ENCODE measurements around the gene CCDC124. TPM values are rescaled to one million over a fixed set of nuclear protein-coding genes. Genes with fewer than 3 reads are reported as not detected.
A peak's percentile ranks its signal among the peaks of the same experiment; 100 is the strongest.

Gene CCDC124
- total RNA-seq, 1 donor from 2014 or later = 84.4 TPM

- intact Hi-C loops (cut with DNase I) = no loop called here
- DNase-seq (no peak), ATAC-seq (ENCODE audit: poor library complexity) (no peak)
Measured at GRCh38 chr19:17929056-17929455, 3.8 kb upstream of the CCDC124 start.

GRCh38 chr19:17931532-17932191 lies 1.2 kb upstream of the CCDC124 start:
- intact Hi-C loops (cut with DNase I) = no loop called here
- ATAC-seq (ENCODE audit: poor library complexity) = no peak
- no peak for DNase-seq

GRCh38 chr19:17933414-17934129 lies 757 bp downstream of the CCDC124 start:
- intact Hi-C loops (cut with DNase I) = no loop called here
- no peak for ATAC-seq (ENCODE audit: poor library complexity)
- DNase-seq = no peak

GRCh38 chr19:17936379-17936778 lies 3.6 kb downstream of the CCDC124 start:
- DNase-seq (no peak), ATAC-seq (ENCODE audit: poor library complexity) (no peak)
- intact Hi-C loops (cut with DNase I) = loop anchor here (5.0 kb wide), 1 partner anchor 74 kb away; no protein-coding TSS in a partner anchor

- DNase-seq (no peak), ATAC-seq (ENCODE audit: poor library complexity) (no peak)
- intact Hi-C loops (cut with DNase I) = loop anchor here (5.0 kb wide), 1 partner anchor 75 kb away; no protein-coding TSS in a partner anchor
Measured at GRCh38 chr19:17937371-17937900, 4.6 kb downstream of the CCDC124 start.

- DNase-seq (peak; percentile 87), ATAC-seq (ENCODE audit: poor library complexity) (peak; percentile 87)
- intact Hi-C loops (cut with DNase I) = loop anchor here (2.0 to 5.0 kb wide), 2 partner anchors 59 to 76 kb away; no protein-coding TSS in a partner anchor
Measured at GRCh38 chr19:17938092-17938845, 5.5 kb downstream of the CCDC124 start.

- no peak for ATAC-seq (ENCODE audit: poor library complexity)
- DNase-seq = no peak
- intact Hi-C loops (cut with DNase I) = loop anchor here (10.0 kb wide), 1 partner anchor 113 kb away; no protein-coding TSS in a partner anchor
Measured at GRCh38 chr19:17942181-17942580, 9.4 kb downstream of the CCDC124 start.

GRCh38 chr19:17942582-17943273 lies 9.9 kb downstream of the CCDC124 start:
- intact Hi-C loops (cut with DNase I) = loop anchor here (10.0 kb wide), 1 partner anchor 112 kb away; no protein-coding TSS in a partner anchor
- DNase-seq = no peak
- no peak for ATAC-seq (ENCODE audit: poor library complexity)

- DNase-seq (no peak), ATAC-seq (ENCODE audit: poor library complexity) (no peak)
- intact Hi-C loops (cut with DNase I) = loop anchor here (10.0 kb wide), 1 partner anchor 111 kb away; no protein-coding TSS in a partner anchor
Measured at GRCh38 chr19:17943274-17944221, 10.7 kb downstream of the CCDC124 start.

- DNase-seq = no peak
- ATAC-seq (ENCODE audit: poor library complexity) = no peak
- intact Hi-C loops (cut with DNase I) = loop anchor here (10.0 kb wide), 1 partner anchor 110 kb away; no protein-coding TSS in a partner anchor
Measured at GRCh38 chr19:17944301-17944700, 11.5 kb downstream of the CCDC124 start.

- intact Hi-C loops (cut with DNase I) = loop anchor here (10.0 kb wide), 1 partner anchor 108 kb away; no protein-coding TSS in a partner anchor
- DNase-seq (peak; percentile 52), ATAC-seq (ENCODE audit: poor library complexity) (peak; percentile 57)
Measured at GRCh38 chr19:17946965-17947784, 14.4 kb downstream of the CCDC124 start.

GRCh38 chr19:17947815-17948513 lies 15.1 kb downstream of the CCDC124 start:
- DNase-seq = peak; percentile 93
- intact Hi-C loops (cut with DNase I) = loop anchor here (10.0 kb wide), 1 partner anchor 107 kb away; no protein-coding TSS in a partner anchor
- ATAC-seq (ENCODE audit: poor library complexity) = peak; percentile 95

GRCh38 chr19:17948514-17948900 lies 15.7 kb downstream of the CCDC124 start:
- no peak for ATAC-seq (ENCODE audit: poor library complexity)
- intact Hi-C loops (cut with DNase I) = loop anchor here (10.0 kb wide), 1 partner anchor 106 kb away; no protein-coding TSS in a partner anchor
- no peak for DNase-seq

- DNase-seq (no peak), ATAC-seq (ENCODE audit: poor library complexity) (no peak)
- intact Hi-C loops (cut with DNase I) = loop anchor here (10.0 kb wide), 1 partner anchor 106 kb away; no protein-coding TSS in a partner anchor
Measured at GRCh38 chr19:17948931-17949930, 16.4 kb downstream of the CCDC124 start.

All from Right ventricle myocardium superior (tissue), 1 donor.